GM19395 (cell line): ENCODE measurements around the gene CRIP3.
"Not testable (repeated sequence)": the region's sequence is repeated elsewhere in the genome, so short reads cannot be mapped to it uniquely, and the experiment has no call there.

Experiments used
- ATAC-seq: cut with Tn5 transposase; IDR thresholded peaks from one replicate; pipeline ENCODE4 v1.9.1; 2021; ENCODE audit warnings: mild to moderate bottlenecking, moderate library complexity; ENCODE audit not compliant: unreplicated experiment

CRIP3 gene, protein sequence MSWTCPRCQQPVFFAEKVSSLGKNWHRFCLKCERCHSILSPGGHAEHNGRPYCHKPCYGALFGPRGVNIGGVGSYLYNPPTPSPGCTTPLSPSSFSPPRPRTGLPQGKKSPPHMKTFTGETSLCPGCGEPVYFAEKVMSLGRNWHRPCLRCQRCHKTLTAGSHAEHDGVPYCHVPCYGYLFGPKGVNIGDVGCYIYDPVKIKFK

GRCh38 chr6:43308101-43308989 is at the start of gene CRIP3:
CRIP3 (minus strand) TSS chr6:43308826; CDS start chr6:43308792, 34 bp downstream.
- peak; percentile 53 for ATAC-seq

DNA sequence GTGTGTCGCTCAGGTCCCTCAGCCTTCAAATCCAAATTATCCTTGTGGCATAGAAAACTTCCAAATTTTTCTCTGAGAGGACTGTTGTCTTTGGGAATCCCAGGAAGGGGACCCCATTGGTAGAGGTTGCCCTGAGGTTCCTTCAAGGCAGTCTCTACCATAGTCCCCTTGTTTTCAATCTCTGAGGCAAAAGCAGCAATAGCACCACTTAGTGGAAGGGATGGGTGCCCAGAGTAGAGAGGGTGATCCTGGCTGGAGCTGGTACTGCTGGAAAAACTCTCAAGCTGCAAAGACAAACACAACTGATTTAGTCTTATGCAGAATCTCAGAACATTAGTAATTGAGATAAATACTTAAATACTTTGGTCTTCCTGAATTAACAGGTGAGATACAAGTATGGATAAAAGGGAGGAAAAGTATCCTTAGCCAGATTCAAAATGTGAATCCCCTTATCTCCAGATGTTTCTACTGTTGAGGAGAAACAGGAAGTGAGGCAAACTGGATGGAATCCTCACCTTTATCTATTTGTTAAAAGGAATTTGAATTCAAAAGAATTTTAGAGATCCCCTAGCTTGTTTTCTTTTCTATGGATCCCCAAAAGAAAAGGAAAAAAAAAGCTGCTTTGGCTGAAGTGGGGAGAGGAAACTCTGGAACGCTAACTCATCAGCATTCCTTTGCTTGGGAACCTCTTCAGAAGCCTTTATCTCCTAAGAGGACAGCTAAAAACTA is 47.4 kb upstream of the CRIP3 start:
- no peak for ATAC-seq

DNA sequence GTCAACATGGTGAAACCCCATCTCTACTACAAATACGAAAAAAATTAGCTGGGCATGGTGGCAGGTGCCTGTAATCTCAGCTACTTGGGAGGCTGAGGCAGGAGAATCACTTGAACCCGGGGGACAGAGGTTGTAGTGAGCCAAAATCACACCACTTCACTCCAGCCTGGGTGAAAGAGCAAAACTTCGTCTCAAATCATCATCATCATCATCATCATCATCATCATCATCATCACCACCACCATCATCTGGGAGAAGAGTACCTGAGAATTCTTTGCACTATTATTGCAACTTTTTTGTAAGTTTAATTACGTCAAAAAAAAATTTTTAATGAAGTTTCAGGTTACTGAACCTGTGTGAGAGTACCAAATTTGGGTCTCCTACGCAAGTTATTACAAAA is 43.3 kb upstream of the CRIP3 start:
- ATAC-seq = not testable (repeated sequence)

DNA sequence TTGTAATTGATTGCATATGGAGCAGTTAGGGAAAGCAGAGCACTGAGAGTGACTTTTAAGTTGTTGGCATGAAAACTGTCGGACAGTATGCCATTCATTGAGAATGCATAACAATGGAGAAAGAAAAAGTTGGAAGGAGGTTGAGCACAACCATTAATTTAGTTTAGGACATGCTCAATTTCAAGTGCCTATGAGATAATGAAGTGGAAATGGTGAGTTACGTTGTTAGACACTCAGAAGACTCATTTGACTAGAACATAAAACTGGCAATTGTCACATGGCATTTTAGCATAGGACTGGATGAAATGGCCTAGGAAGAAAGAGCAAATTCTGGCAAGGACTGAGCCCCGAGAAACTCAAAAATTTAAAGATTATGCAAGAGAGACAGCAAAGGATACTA is 38.8 kb upstream of the CRIP3 start:
- ATAC-seq = no peak

DNA sequence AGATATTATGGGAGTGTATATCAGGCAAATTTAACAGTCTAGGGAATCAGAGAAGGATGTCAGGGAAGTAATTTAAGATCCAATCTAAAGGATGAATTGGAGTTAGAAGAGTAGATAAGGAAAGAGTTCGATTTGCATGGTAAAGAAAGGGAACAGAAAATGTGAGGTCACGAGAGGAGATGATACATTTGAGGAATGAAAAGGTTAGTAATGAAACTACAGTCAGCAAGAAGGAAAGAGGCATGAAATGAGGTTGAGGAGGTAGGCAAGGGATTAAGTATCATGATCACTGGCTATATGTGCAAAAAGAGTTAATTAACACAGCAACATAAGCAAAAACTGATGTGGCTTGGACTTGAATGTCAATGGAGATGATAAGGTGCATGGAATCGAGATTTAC is 38.4 kb upstream of the CRIP3 start:
- ATAC-seq = no peak

- ATAC-seq = not testable (repeated sequence)
These were observed 37.6 kb upstream of the CRIP3 start for GRCh38 chr6:43346243-43346642.

DNA sequence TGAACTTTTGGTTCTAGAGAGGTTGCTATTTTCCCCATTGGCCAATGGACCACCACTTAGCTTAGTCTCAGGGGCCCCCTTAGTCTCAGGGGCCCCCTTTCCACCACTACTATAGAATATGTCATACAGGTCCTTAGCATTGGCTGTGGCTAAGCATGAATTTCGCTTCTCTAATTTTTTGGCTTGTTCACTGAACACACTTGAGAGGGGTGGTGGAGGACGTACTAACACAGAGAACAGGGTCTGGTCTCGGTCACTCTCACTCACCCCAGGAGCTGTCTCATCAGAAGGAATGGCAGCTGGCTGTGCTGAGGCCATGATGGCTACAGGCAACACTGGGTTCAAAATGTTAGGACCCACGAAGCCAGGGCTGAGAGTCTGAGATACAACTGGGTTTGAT is 30.5 kb upstream of the CRIP3 start:
- ATAC-seq = peak; percentile 82

- ATAC-seq = peak; percentile 61
These were observed 29.6 kb upstream of the CRIP3 start for GRCh38 chr6:43338243-43338642.

DNA sequence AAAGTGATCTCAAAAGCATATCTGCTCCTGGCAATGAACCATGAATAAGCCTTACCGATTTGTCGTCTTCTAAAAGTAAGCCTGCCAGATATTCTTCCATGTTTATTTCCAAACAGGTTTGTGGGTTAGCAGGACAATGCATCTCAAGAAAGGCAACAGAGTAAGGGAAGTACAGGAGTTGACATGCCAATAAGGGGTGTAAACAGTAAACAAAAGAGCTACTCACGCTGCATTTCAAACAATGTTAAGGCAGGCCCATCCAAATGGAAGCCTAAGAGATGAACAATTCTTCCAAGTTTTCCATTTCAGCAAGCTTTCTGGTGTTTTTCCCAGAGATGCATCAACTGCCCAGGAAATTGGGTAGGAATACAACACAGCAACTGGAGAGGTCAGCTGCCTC is 27.8 kb upstream of the CRIP3 start:
- no peak for ATAC-seq

- no peak for ATAC-seq
These were observed 26.8 kb upstream of the CRIP3 start for GRCh38 chr6:43335469-43335868.

DNA sequence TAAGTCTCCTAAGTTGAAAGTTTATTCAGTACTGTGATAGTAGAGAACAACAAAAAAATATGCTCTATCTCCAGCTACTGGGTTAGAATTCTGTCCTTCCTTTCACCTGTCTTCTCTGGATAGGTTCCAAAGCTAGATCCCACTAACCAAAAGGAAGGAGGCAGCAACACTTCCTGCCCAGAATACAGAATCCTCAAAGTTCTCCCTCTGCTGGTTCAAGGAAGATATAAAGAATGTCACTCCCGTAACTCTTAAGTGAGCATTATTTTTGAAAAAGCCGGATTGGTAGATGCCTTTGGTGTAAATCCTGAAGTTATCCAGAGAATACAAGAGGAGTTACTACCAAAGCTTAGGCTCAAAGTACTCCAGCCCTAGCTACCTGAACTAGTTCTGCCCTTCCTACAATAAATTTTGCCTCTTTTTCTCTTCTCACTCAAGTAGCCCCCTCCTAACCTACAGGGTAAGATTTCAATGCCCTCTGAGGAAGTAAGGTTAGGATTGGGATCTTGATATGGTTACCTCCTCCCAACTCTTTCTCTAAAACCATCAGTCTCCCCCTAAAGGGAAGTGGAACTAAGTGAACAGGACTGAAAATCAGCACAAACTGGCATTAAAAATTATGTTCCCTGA is 26.0 kb upstream of the CRIP3 start:
- no peak for ATAC-seq

DNA sequence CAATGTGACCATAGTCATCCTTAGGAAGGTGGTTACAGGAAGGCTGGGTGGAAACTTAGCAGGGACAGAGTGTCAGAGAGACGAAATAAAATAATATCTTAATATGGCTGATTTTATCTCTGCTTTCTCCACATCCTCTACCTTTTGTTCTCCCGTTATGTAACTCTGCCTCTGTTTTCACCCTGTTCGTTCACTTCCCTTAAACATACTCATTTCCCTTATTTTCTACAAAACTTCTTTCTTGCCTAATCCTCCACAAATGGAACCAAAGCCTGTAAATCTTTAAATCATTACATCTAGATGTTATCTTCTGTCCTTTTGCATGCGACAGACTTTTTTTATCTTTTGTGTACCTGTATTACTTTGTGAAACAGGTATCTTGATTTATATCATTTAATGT is 23.3 kb upstream of the CRIP3 start:
- no peak for ATAC-seq

- ATAC-seq = no peak
These were observed 22.8 kb upstream of the CRIP3 start for GRCh38 chr6:43331470-43331869.

DNA sequence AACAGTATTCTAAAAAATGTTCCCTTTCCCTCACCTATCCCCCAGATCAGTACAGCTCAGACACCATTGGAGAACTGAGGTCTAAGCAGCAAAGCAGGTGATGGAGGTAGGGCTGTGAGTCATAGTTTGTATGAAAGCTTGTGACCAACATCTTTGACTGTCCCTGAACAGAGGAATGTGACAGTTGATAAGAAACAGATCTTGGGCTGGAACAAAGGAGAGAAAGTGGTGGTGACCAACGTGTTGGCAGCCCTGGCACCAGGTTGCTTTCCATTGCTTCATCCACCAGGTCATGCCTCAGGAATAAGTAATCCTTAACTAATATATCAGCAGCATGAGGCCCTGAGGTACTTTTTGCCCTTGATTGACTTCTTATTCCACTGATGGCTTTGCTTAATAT is 19.9 kb upstream of the CRIP3 start:
- ATAC-seq = no peak

DNA sequence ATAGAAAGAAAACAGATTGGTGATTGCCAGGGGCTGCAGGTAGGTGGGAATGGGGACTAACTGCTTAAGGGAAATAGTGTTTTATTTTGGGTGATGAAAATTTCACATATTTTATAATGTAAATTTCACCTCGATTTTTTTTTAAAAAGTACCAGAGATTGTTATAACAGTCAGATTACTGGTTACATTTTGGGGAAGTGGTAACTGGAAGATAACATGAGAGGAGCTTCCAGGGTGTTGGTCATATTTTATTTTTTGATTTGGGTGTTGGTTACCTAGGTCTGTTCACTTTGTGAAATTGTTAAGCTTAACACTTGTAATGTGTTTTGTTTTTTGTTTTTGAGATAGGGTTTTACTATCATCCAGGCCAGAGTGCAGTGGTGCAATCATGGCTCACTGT is 17.2 kb upstream of the CRIP3 start:
- no peak for ATAC-seq

DNA sequence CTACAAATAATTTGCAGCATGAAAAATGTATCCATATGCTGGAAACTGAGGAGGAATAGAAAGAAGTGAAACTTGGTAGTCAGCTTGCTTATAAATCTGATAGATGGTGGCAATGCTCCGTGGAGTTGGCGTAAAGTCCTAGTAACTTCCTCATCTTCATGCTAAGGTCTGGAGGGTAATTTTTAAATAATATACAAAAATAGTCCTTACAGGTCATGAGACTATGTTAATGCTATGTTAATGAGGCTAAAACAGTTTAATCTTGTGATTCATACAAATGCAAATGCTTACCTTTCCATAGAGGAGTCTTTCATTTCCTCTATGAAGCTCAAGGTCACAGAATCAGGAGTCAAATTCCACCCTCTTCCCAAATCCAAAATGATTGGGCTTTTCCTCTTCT is 9.4 kb upstream of the CRIP3 start:
- ATAC-seq = no peak

DNA sequence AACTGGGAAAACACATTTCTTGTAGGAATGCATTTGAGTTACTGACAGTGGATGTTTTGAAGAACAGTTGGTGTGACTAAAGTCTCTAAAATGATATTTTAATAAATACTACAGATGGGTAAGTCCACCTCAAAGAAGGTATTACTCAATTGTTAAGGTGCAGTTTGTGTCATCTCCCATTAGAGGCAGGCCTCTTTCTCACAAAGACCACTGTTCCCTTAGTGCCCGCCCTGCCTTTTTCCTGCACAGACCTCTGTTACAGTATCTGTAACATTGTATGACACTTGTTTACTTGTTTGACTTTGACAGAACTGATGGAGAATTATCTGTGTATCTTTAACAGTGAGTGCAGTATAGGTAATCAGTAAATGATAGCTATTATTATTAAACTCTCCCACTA is 5.2 kb upstream of the CRIP3 start:
- no peak for ATAC-seq

DNA sequence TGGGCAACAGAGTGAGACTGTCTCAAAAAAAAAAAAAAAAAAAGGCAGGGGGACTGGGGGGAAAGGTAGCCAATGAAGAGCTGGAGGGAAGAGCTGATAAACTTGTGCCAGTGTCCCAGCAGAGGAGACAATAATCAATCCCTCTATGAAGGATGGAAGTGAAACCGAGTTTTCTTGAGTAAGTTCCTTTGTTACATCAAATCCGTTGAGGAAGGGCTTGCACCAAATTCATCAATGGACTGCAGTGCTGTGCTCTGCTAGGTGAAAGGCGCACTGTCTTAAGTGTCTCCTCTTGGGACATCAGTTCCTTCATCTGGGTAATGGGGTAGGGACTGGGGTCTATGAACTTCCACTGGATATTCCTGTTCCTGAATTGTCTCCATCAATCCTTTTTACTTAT is 3.0 kb upstream of the CRIP3 start:
- ATAC-seq = no peak

- ATAC-seq = no peak
These were observed 2.0 kb upstream of the CRIP3 start for GRCh38 chr6:43310624-43311023.

DNA sequence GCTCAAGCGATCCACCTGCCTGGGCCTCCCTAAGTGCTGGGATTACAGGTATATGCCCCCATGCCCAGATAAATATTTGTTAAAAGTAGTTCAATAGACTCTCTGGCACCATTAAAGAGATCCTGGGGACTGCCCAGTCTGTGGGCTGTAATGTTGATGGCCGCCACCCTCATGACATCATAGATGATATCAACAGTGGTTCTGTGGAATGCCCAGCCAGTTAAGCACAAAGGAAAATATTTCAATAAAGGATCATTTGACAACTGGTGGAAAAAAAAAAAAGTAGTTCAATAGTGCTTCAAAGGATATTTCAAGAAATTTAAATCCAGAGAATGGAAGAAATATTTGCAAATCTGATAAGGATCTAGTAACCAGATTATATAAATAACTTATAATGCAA is 1.5 kb upstream of the CRIP3 start:
- no peak for ATAC-seq

DNA sequence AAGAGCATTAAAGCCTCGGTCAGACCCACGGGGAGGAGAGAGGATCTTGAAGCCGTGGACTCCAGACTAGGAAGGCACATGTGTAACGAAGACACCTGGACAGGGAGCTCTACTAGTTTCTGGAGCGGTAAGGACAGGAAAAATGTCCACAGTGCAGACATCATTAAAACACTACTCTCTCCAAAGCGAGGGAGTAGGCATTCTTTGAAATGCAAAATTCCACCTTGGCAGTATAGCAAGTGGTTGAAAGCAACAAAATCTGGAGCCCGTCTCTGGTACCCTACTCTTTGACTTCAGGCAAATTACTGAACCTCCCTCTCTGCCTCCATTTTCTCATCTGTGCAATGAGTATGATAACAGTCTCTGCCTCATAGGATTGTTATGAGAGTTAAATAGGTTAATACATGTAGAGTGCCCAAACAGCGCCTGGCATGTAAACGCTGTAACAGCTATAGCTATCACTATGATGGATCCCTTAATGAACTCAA is 408 bp upstream of the CRIP3 start:
- no peak for ATAC-seq
